ENCODE measurements around the gene TOE1. TPM values are rescaled to one million over a fixed set of nuclear protein-coding genes. Genes with fewer than 3 reads are reported as not detected.

Gene TOE1
- polyA plus RNA-seq, 1 donor from 2014 or later = 16.8 TPM

DNA sequence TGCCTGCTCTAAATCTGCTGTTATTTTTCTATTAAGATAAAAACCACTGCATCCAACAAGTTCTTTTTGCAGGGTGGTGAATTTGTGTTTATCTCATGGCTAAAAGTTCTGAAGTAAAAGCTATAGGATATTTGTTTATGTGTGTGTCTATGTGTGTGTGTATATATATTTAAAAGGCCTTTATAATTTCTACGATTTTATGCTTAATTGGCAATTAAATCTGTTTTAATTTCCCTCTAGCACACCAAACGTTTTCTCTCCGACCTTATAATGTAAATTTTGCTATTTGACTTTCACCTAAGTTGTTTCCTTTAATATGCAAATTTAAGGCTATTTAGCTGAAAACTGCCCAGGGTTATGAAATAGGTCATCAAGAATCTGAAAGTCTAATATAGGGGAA lies 33.1 kb upstream of the TOE1 start:
- no peak overlapping the region for H3K4me3 ChIP-seq (ENCODE audit: low read length)
- H3K27ac ChIP-seq (ENCODE audit: low read length) = no peak overlapping the region
- no peak overlapping the region for H2AFZ ChIP-seq (ENCODE audit: low read depth, low read length)

DNA sequence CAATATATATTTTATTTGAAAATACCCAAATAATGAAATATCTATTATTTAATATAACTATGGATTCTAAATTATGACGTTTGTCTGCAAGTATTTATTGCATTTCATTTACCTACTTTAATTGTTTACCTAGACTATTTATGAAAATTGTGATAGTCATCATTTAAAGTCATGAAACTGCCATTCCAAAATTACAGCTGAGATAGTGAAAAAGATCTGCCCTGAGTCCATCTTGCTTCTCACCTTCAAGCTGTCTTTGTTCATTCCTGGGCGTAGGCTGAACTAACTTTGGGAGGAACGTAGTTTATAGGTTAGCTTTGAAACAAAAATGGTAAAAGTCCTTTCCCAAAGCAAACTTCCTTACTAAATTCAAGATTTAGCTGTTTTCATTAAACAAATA lies 25.7 kb upstream of the TOE1 start:
- Histone ChIP-seq H3K79me2 (replicated peaks; ENCODE audit: insufficient read depth, low read length) (no peaks in the 10 kb centered on the region), H3K27me3 (ENCODE audit: insufficient read depth, low read depth, low read length) (no peaks in the 10 kb centered on the region), H4K20me1 (ENCODE audit: insufficient read depth) (no peaks in the 10 kb centered on the region), H3K4me3 (ENCODE audit: low read length) (no peak overlapping the region), H3K9me2 (ENCODE audit: insufficient read depth, low read length) (no peaks in the 10 kb centered on the region), H3K4me2 (ENCODE audit: low read length) (no peak overlapping the region), H3K36me3 (ENCODE audit: insufficient read depth, low read length) (no peaks in the 10 kb centered on the region), H3K27ac (ENCODE audit: low read length) (no peak overlapping the region), H3F3A (ENCODE audit: insufficient read depth, low read length, poor library complexity, severe bottlenecking) (no peaks in the 10 kb centered on the region), H3K9ac (ENCODE audit: low read length) (no peak overlapping the region), H3K9me3 (ENCODE audit: low read length) (no peaks in the 10 kb centered on the region), H2AFZ (ENCODE audit: low read depth, low read length) (no peak overlapping the region)
- TF ChIP-seq POLR2AphosphoS5 (IDR thresholded peaks at IDR 0.05) = no peak
- no peak for TF ChIP-seq EZH2 (IDR thresholded peaks at IDR 0.05; ENCODE audit: borderline replicate concordance, insufficient read depth, low read length, poor library complexity, severe bottlenecking)
- TF ChIP-seq MXI1 (conservative IDR thresholded peaks at IDR 0.05; ENCODE audit: poor library complexity, severe bottlenecking) = no peak
- TF ChIP-seq, protein P1, sequence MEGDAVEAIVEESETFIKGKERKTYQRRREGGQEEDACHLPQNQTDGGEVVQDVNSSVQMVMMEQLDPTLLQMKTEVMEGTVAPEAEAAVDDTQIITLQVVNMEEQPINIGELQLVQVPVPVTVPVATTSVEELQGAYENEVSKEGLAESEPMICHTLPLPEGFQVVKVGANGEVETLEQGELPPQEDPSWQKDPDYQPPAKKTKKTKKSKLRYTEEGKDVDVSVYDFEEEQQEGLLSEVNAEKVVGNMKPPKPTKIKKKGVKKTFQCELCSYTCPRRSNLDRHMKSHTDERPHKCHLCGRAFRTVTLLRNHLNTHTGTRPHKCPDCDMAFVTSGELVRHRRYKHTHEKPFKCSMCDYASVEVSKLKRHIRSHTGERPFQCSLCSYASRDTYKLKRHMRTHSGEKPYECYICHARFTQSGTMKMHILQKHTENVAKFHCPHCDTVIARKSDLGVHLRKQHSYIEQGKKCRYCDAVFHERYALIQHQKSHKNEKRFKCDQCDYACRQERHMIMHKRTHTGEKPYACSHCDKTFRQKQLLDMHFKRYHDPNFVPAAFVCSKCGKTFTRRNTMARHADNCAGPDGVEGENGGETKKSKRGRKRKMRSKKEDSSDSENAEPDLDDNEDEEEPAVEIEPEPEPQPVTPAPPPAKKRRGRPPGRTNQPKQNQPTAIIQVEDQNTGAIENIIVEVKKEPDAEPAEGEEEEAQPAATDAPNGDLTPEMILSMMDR (IDR thresholded peaks at IDR 0.05; ENCODE audit: poor library complexity, severe bottlenecking) = no peak
- no peak for TF ChIP-seq RAD21 (conservative IDR thresholded peaks at IDR 0.05)
- TF ChIP-seq, protein P2, sequence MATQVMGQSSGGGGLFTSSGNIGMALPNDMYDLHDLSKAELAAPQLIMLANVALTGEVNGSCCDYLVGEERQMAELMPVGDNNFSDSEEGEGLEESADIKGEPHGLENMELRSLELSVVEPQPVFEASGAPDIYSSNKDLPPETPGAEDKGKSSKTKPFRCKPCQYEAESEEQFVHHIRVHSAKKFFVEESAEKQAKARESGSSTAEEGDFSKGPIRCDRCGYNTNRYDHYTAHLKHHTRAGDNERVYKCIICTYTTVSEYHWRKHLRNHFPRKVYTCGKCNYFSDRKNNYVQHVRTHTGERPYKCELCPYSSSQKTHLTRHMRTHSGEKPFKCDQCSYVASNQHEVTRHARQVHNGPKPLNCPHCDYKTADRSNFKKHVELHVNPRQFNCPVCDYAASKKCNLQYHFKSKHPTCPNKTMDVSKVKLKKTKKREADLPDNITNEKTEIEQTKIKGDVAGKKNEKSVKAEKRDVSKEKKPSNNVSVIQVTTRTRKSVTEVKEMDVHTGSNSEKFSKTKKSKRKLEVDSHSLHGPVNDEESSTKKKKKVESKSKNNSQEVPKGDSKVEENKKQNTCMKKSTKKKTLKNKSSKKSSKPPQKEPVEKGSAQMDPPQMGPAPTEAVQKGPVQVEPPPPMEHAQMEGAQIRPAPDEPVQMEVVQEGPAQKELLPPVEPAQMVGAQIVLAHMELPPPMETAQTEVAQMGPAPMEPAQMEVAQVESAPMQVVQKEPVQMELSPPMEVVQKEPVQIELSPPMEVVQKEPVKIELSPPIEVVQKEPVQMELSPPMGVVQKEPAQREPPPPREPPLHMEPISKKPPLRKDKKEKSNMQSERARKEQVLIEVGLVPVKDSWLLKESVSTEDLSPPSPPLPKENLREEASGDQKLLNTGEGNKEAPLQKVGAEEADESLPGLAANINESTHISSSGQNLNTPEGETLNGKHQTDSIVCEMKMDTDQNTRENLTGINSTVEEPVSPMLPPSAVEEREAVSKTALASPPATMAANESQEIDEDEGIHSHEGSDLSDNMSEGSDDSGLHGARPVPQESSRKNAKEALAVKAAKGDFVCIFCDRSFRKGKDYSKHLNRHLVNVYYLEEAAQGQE (IDR thresholded peaks at IDR 0.05; ENCODE audit: borderline replicate concordance) = no peak
- no peak for TF ChIP-seq EP300 (conservative IDR thresholded peaks at IDR 0.05; ENCODE audit: poor library complexity, severe bottlenecking)
- no peak for TF ChIP-seq SMC3 (conservative IDR thresholded peaks at IDR 0.05; ENCODE audit: poor library complexity)
- no peak for TF ChIP-seq TAF1 (IDR thresholded peaks at IDR 0.05; ENCODE audit: low read depth)

More for the DNA sequence above, 33.1 kb upstream of the TOE1 start:
- no peaks in the 10 kb centered on the region for H3K27me3 ChIP-seq (ENCODE audit: insufficient read depth, low read depth, low read length)
- H3K36me3 ChIP-seq (ENCODE audit: insufficient read depth, low read length) = no peaks in the 10 kb centered on the region
- H3K9me2 ChIP-seq (ENCODE audit: insufficient read depth, low read length) = no peaks in the 10 kb centered on the region
- no peaks in the 10 kb centered on the region for H3K79me2 ChIP-seq (replicated peaks; ENCODE audit: insufficient read depth, low read length)
- H3K4me2 ChIP-seq (ENCODE audit: low read length) = no peak overlapping the region
- H3K9ac ChIP-seq (ENCODE audit: low read length) = no peak overlapping the region
- TF ChIP-seq RAD21 (conservative IDR thresholded peaks at IDR 0.05) = no peak
- TF ChIP-seq EP300 (conservative IDR thresholded peaks at IDR 0.05; ENCODE audit: poor library complexity, severe bottlenecking) = no peak
- TF ChIP-seq, protein P1 (IDR thresholded peaks at IDR 0.05; ENCODE audit: poor library complexity, severe bottlenecking) = no peak
- TF ChIP-seq POLR2AphosphoS5 (IDR thresholded peaks at IDR 0.05) = no peak
- TF ChIP-seq MXI1 (conservative IDR thresholded peaks at IDR 0.05; ENCODE audit: poor library complexity, severe bottlenecking) = no peak
- TF ChIP-seq TAF1 (IDR thresholded peaks at IDR 0.05; ENCODE audit: low read depth) = no peak
- TF ChIP-seq SMC3 (conservative IDR thresholded peaks at IDR 0.05; ENCODE audit: poor library complexity) = no peak
- TF ChIP-seq, protein P2 (IDR thresholded peaks at IDR 0.05; ENCODE audit: borderline replicate concordance) = no peak
- TF ChIP-seq EZH2 (IDR thresholded peaks at IDR 0.05; ENCODE audit: borderline replicate concordance, insufficient read depth, low read length, poor library complexity, severe bottlenecking) = no peak
- H3K9me3 ChIP-seq (ENCODE audit: low read length) = no peaks in the 10 kb centered on the region
- no peaks in the 10 kb centered on the region for H4K20me1 ChIP-seq (ENCODE audit: insufficient read depth)
- no peaks in the 10 kb centered on the region for H3F3A ChIP-seq (ENCODE audit: insufficient read depth, low read length, poor library complexity, severe bottlenecking)

Measured in neural cell (in vitro differentiated cells).